MM.1S (cell line): Measurements from ENCODE around the gene SLCO3A1.

Source experiments
- DNase-seq: peaks from one replicate; pipeline ENCODE4 v3.0.0-alpha.2; 2015
- H2AFZ ChIP-seq: fragments of 300-600 bp; sonication (generic); 2 replicates; pipeline ENCODE4 v1.6.0; 2016; ENCODE audit warnings: antibody characterized with exemption, low read length
- H3F3A ChIP-seq: fragments of 300-600 bp; sonication (generic); 2 replicates; pipeline ENCODE4 v1.6.1; 2016; ENCODE audit warnings: mild to moderate bottlenecking, antibody characterized with exemption, low read length, moderate library complexity, mixed read lengths; ENCODE audit not compliant: insufficient read depth
- H3K27ac ChIP-seq: fragments of 300-600 bp; sonication (generic); 2 replicates; pipeline ENCODE4 v1.5.1; 2016; ENCODE audit warnings: mild to moderate bottlenecking, low read length
- H3K27me3 ChIP-seq: fragments of 300-600 bp; sonication (generic); replicated peaks from 2 replicates; pipeline ENCODE4 v1.6.0; 2016; ENCODE audit warnings: low read length; ENCODE audit not compliant: insufficient read depth
- H3K36me3 ChIP-seq: fragments of 300-600 bp; sonication (generic); replicated peaks from 2 replicates; pipeline ENCODE4 v1.6.1; 2016; ENCODE audit warnings: mild to moderate bottlenecking, low read length, mixed read lengths; ENCODE audit not compliant: insufficient read depth
- H3K4me1 ChIP-seq: fragments of 300-600 bp; sonication (generic); 2 replicates; pipeline ENCODE4 v1.6.1; 2016; ENCODE audit warnings: low read length, mixed read lengths
- H3K4me2 ChIP-seq: fragments of 300-600 bp; sonication (generic); 2 replicates; pipeline ENCODE4 v1.6.0; 2016; ENCODE audit warnings: low read depth, low read length
- H3K4me3 ChIP-seq: fragments of 300-600 bp; sonication (generic); 2 replicates; pipeline ENCODE4 v1.5.1; 2016; ENCODE audit warnings: low read length, mixed read lengths
- H3K79me2 ChIP-seq: fragments of 300-600 bp; sonication (generic); 2 replicates; pipeline ENCODE4 v1.6.1; 2016; ENCODE audit warnings: mixed run types, low read length, mixed read lengths
- H3K9ac ChIP-seq: fragments of 300-600 bp; sonication (generic); 2 replicates; pipeline ENCODE4 v1.6.1; 2016; ENCODE audit warnings: low read length, mixed read lengths
- H3K9me2 ChIP-seq: fragments of 300-600 bp; sonication (generic); replicated peaks from 2 replicates; pipeline ENCODE4 v1.6.1; 2016; ENCODE audit warnings: mild to moderate bottlenecking, low read length, mixed read lengths; ENCODE audit not compliant: insufficient read depth
- H3K9me3 ChIP-seq: fragments of 300-600 bp; sonication (generic); replicated peaks from 2 replicates; pipeline ENCODE4 v1.6.1; 2016; ENCODE audit warnings: mild to moderate bottlenecking, low read length, mixed read lengths; ENCODE audit not compliant: insufficient read depth
- H4K20me1 ChIP-seq: fragments of 300-600 bp; sonication (generic); 2 replicates; pipeline ENCODE4 v1.6.1; 2016; ENCODE audit warnings: mild to moderate bottlenecking, low read length, moderate library complexity, mixed read lengths; ENCODE audit not compliant: insufficient read depth
- CTCF ChIP-seq: fragments of 300-600 bp; sonication (generic); IDR thresholded peaks from 2 replicates; pipeline ENCODE4 v1.5.1; 2016; ENCODE audit warnings: antibody characterized with exemption, low read length, mixed read lengths
- EZH2 ChIP-seq: fragments of 300-600 bp; sonication (generic); optimal IDR thresholded peaks from 2 replicates; pipeline ENCODE3; 2017; ENCODE audit warnings: low read depth, mild to moderate bottlenecking, antibody characterized with exemption, low read length, mixed read lengths
- EZH2phosphoT487 ChIP-seq: fragments of 300-600 bp; sonication (generic); IDR thresholded peaks from 2 replicates; pipeline ENCODE4 v1.6.1; 2018; ENCODE audit warnings: antibody characterized with exemption, low read length

The SLCO3A1 gene

GRCh38 chr15:91826443-91826842, 27.1 kb upstream of the SLCO3A1 start:
- Histone ChIP-seq H3K9ac (no peak overlapping the region), H3K79me2 (no peaks in the 10 kb centered on the region), H3K27me3 (no peaks in the 10 kb centered on the region), H3K27ac (no peak overlapping the region), H3F3A (no peaks in the 10 kb centered on the region), H2AFZ (no peak overlapping the region), H4K20me1 (no peaks in the 10 kb centered on the region), H3K4me1 (no peaks in the 10 kb centered on the region), H3K36me3 (no peaks in the 10 kb centered on the region), H3K9me3 (no peaks in the 10 kb centered on the region), H3K9me2 (no peaks in the 10 kb centered on the region), H3K4me3 (no peak overlapping the region), H3K4me2 (no peak overlapping the region)
- DNase-seq: no peak
- TF ChIP-seq EZH2phosphoT487: no peak
- TF ChIP-seq CTCF: no peak
- no peak for TF ChIP-seq EZH2

- Histone ChIP-seq H3K27me3 (no peaks in the 10 kb centered on the region), H3F3A (no peaks in the 10 kb centered on the region), H4K20me1 (no peaks in the 10 kb centered on the region), H3K27ac (no peak overlapping the region), H3K4me2 (no peak overlapping the region), H3K9me2 (no peaks in the 10 kb centered on the region), H3K4me3 (no peak overlapping the region), H3K4me1 (no peaks in the 10 kb centered on the region), H3K36me3 (no peaks in the 10 kb centered on the region), H3K79me2 (no peaks in the 10 kb centered on the region), H2AFZ (no peak overlapping the region), H3K9ac (no peak overlapping the region), H3K9me3 (no peaks in the 10 kb centered on the region)
- TF ChIP-seq EZH2phosphoT487 (no peak), CTCF (no peak), EZH2 (no peak)
- no peak for DNase-seq
These were observed 20.5 kb upstream of the SLCO3A1 start for GRCh38 chr15:91833056-91833455.

GRCh38 chr15:91839867-91840266, 13.6 kb upstream of the SLCO3A1 start:
- Histone ChIP-seq H3K36me3 (no peaks in the 10 kb centered on the region), H3K4me3 (no peak overlapping the region), H3K4me1 (no peaks in the 10 kb centered on the region), H3K9me3 (no peaks in the 10 kb centered on the region), H3K27ac (no peak overlapping the region), H3K9ac (no peak overlapping the region), H3F3A (no peaks in the 10 kb centered on the region), H3K9me2 (no peaks in the 10 kb centered on the region), H3K79me2 (no peaks in the 10 kb centered on the region), H4K20me1 (no peaks in the 10 kb centered on the region), H2AFZ (no peak overlapping the region), H3K4me2 (no peak overlapping the region), H3K27me3 (no peaks in the 10 kb centered on the region)
- TF ChIP-seq EZH2phosphoT487 (no peak), EZH2 (no peak), CTCF (no peak)
- DNase-seq: no peak
